Cardiac muscle cell (in vitro differentiated cells and primary cell): Measurements from ENCODE around the gene ANKHD1. TPM values are rescaled to one million over a fixed set of nuclear protein-coding genes. Genes with fewer than 3 reads are reported as not detected.
"Not testable (repeated sequence)": the region's sequence is repeated elsewhere in the genome, so short reads cannot be mapped to it uniquely, and the experiment has no call there.

Experiments
- DNase-seq, 2 donors: peaks; one replicate each; pipeline versions ENCODE4 v3.0.0 to v3.0.0-alpha.2; 2010 to 2017; ENCODE audit warnings: low read depth in 1 of 2, low spot score in 1 of 2
- H3K27ac ChIP-seq: fragments of 200-600 bp; sonication (generic); 2 replicates; pipeline ENCODE4 v1.5.1; 2016
- H3K27me3 ChIP-seq: fragments of 200-600 bp; sonication (generic); 2 replicates; pipeline ENCODE4 v1.6.0; 2016; ENCODE audit warnings: control low read depth
- H3K36me3 ChIP-seq: fragments of 200-600 bp; sonication (generic); 2 replicates; pipeline ENCODE4 v1.5.1; 2016; ENCODE audit warnings: control low read depth
- H3K4me1 ChIP-seq: fragments of 200-600 bp; sonication (generic); 2 replicates; pipeline ENCODE4 v1.8.1; 2017; ENCODE audit warnings: low read depth, mild to moderate bottlenecking, mixed run types
- H3K4me3 ChIP-seq: fragments of 200-600 bp; sonication (generic); 2 replicates; pipeline ENCODE4 v1.5.1; 2016; ENCODE audit warnings: mild to moderate bottlenecking
- H3K9me3 ChIP-seq: fragments of 200-600 bp; sonication (generic); 2 replicates; pipeline ENCODE4 v1.5.1; 2017; ENCODE audit warnings: low read depth, mild to moderate bottlenecking, control low read depth
- CTCF ChIP-seq: IDR thresholded peaks from 2 replicates; pipeline ENCODE4 v1.5.1; 2012; ENCODE audit warnings: low read depth, mild to moderate bottlenecking, low read length
- polyA plus RNA-seq: library from polyadenylated mRNA; unstranded; fragments of >200 nt; fragmentation: Nextera tagmentation; extraction: Ambion mirVana; gene quantifications from 2 replicates; pipeline ENCODE4 v1.2.1, GENCODE V29; 2016
- total RNA-seq: library from RNA; depleted of rRNA; stranded (reverse); fragments of >200 nt; gene quantifications from 2 replicates; pipeline ENCODE4 v1.2.3, GENCODE V29; 2016

The ANKHD1 gene
- total and polyA plus RNA-seq, 2 experiments from 2014 or later: 42.4 to 46.5 TPM

GRCh38 chr5:140432212-140432611 is 30.6 kb downstream of the ANKHD1 start:
- Histone ChIP-seq H3K27ac (no peak overlapping the region), H3K27me3 (no peaks in the 10 kb centered on the region), H3K4me1 (no peaks in the 10 kb centered on the region), H3K36me3 (peaks cover 10% of the 10 kb centered on the region), H3K9me3 (no peaks in the 10 kb centered on the region), H3K4me3 (no peak overlapping the region)
- DNase-seq: no peak
- TF ChIP-seq CTCF: no peak

GRCh38 chr5:140432916-140433315 is 31.3 kb downstream of the ANKHD1 start:
- Histone ChIP-seq H3K9me3 (no peaks in the 10 kb centered on the region), H3K4me1 (no peaks in the 10 kb centered on the region), H3K4me3 (no peak overlapping the region), H3K27me3 (no peaks in the 10 kb centered on the region), H3K27ac (no peak overlapping the region), H3K36me3 (peaks cover 12% of the 10 kb centered on the region)
- DNase-seq: no peak
- TF ChIP-seq CTCF: no peak

GRCh38 chr5:140457368-140457767 is 55.7 kb downstream of the ANKHD1 start:
- H3K36me3 ChIP-seq: peaks cover 16% of the 10 kb centered on the region

GRCh38 chr5:140466981-140467742 is 65.5 kb downstream of the ANKHD1 start:
- Histone ChIP-seq H3K27me3 (no peaks in the 10 kb centered on the region), H3K27ac (no peak overlapping the region), H3K4me1 (peaks cover 3% of the 10 kb centered on the region), H3K36me3 (peaks cover 19% of the 10 kb centered on the region), H3K4me3 (no peak overlapping the region), H3K9me3 (no peaks in the 10 kb centered on the region)
- no peak for TF ChIP-seq CTCF
- no peak for DNase-seq

More at GRCh38 chr5:140457368-140457767, 55.7 kb downstream of the ANKHD1 start:
- H3K27ac ChIP-seq, DNase-seq, H3K27me3 ChIP-seq, H3K4me3 ChIP-seq, H3K4me1 ChIP-seq, H3K9me3 ChIP-seq: not testable (repeated sequence)

- peak in 1 of 2 donors; percentile 18 for DNase-seq
- Histone ChIP-seq H3K27ac (no peak overlapping the region), H3K4me1 (peaks cover 3% of the 10 kb centered on the region), H3K9me3 (no peaks in the 10 kb centered on the region), H3K4me3 (no peak overlapping the region), H3K36me3 (peaks cover 24% of the 10 kb centered on the region), H3K27me3 (no peaks in the 10 kb centered on the region)
- no peak for TF ChIP-seq CTCF
Observed at GRCh38 chr5:140468188-140468587, 66.6 kb downstream of the ANKHD1 start.

GRCh38 chr5:140469259-140469658 is 67.6 kb downstream of the ANKHD1 start:
- Histone ChIP-seq H3K9me3 (no peaks in the 10 kb centered on the region), H3K4me1 (peaks cover 3% of the 10 kb centered on the region), H3K36me3 (peaks cover 26% of the 10 kb centered on the region), H3K27ac (no peak overlapping the region), H3K4me3 (no peak overlapping the region), H3K27me3 (no peaks in the 10 kb centered on the region)
- DNase-seq: no peak
- no peak for TF ChIP-seq CTCF
